ENCODE results near the gene LRP2. TPM values are rescaled to one million over a fixed set of nuclear protein-coding genes. Genes with fewer than 3 reads are reported as not detected.
"Not testable (repeated sequence)": the region's sequence is repeated elsewhere in the genome, so short reads cannot be mapped to it uniquely, and the experiment has no call there.

The LRP2 gene
- total RNA-seq, 1 experiment from 2014 or later = not detected

GRCh38 chr2:169348321-169349024, 13.9 kb downstream of the LRP2 start:
- DNase-seq (ENCODE audit: low spot score) = no peak

- DNase-seq (ENCODE audit: low spot score) = no peak
Observed at GRCh38 chr2:169345486-169346437, 16.6 kb downstream of the LRP2 start.

GRCh38 chr2:169344736-169345485, 17.4 kb downstream of the LRP2 start:
- no peak for DNase-seq (ENCODE audit: low spot score)

- no peak for DNase-seq (ENCODE audit: low spot score)
Observed at GRCh38 chr2:169343202-169343601, 19.1 kb downstream of the LRP2 start.

- no peak for DNase-seq (ENCODE audit: low spot score)
Observed at GRCh38 chr2:169339657-169340056, 22.7 kb downstream of the LRP2 start.

- no peak for DNase-seq (ENCODE audit: low spot score)
Observed at GRCh38 chr2:169336695-169337094, 25.6 kb downstream of the LRP2 start.

GRCh38 chr2:169330555-169331198, 31.7 kb downstream of the LRP2 start:
- no peak for DNase-seq (ENCODE audit: low spot score)

- DNase-seq (ENCODE audit: low spot score) = no peak
Observed at GRCh38 chr2:169329688-169330554, 32.4 kb downstream of the LRP2 start.

- DNase-seq (ENCODE audit: low spot score) = no peak
Observed at GRCh38 chr2:169328785-169329184, 33.5 kb downstream of the LRP2 start.

GRCh38 chr2:169327837-169328236, 34.5 kb downstream of the LRP2 start:
- not testable (repeated sequence) for DNase-seq (ENCODE audit: low spot score)

GRCh38 chr2:169325886-169326285, 36.4 kb downstream of the LRP2 start:
- not testable (repeated sequence) for DNase-seq (ENCODE audit: low spot score)

GRCh38 chr2:169324581-169325260, 37.6 kb downstream of the LRP2 start:
- DNase-seq (ENCODE audit: low spot score) = no peak

- no peak for DNase-seq (ENCODE audit: low spot score)
Observed at GRCh38 chr2:169323841-169324240, 38.5 kb downstream of the LRP2 start.

- no peak for DNase-seq (ENCODE audit: low spot score)
Observed at GRCh38 chr2:169320561-169320960, 41.8 kb downstream of the LRP2 start.

- no peak for DNase-seq (ENCODE audit: low spot score)
Observed at GRCh38 chr2:169315357-169315756, 47.0 kb downstream of the LRP2 start.

- DNase-seq (ENCODE audit: low spot score) = not testable (repeated sequence)
Observed at GRCh38 chr2:169308349-169308748, 54.0 kb downstream of the LRP2 start.

- DNase-seq (ENCODE audit: low spot score) = not testable (repeated sequence)
Observed at GRCh38 chr2:169304689-169305088, 57.6 kb downstream of the LRP2 start.

- DNase-seq (ENCODE audit: low spot score) = no peak
Observed at GRCh38 chr2:169303579-169304305, 58.6 kb downstream of the LRP2 start.

- DNase-seq (ENCODE audit: low spot score) = no peak
Observed at GRCh38 chr2:169302364-169302763, 60.0 kb downstream of the LRP2 start.
